ENCODE data around the gene SPTBN1.
A peak's percentile ranks its signal among the peaks of the same experiment; 100 is the strongest.

Gene SPTBN1

GRCh38 chr2:54617409-54617808, 161.3 kb downstream of the SPTBN1 start:
- no peak for DNase-seq

- DNase-seq, result no peak
Observed at GRCh38 chr2:54618646-54619565, 162.8 kb downstream of the SPTBN1 start.

GRCh38 chr2:54619660-54620231, 163.6 kb downstream of the SPTBN1 start:
- DNase-seq, result no peak

GRCh38 chr2:54620948-54621347, 164.8 kb downstream of the SPTBN1 start:
- no peak for DNase-seq

GRCh38 chr2:54624591-54625071, 168.5 kb downstream of the SPTBN1 start:
- no peak for DNase-seq

GRCh38 chr2:54626131-54626530, 170.0 kb downstream of the SPTBN1 start:
- no peak for DNase-seq

GRCh38 chr2:54626884-54627283, 170.8 kb downstream of the SPTBN1 start:
- DNase-seq, result no peak

- DNase-seq, result no peak
Observed at GRCh38 chr2:54627973-54628372, 171.8 kb downstream of the SPTBN1 start.

GRCh38 chr2:54628418-54628817, 172.3 kb downstream of the SPTBN1 start:
- DNase-seq, result no peak

- DNase-seq, result no peak
Observed at GRCh38 chr2:54628957-54629356, 172.8 kb downstream of the SPTBN1 start.

GRCh38 chr2:54629390-54629789, 173.3 kb downstream of the SPTBN1 start:
- no peak for DNase-seq

- DNase-seq, result peak; percentile 18
Observed at GRCh38 chr2:54629914-54630857, 174.1 kb downstream of the SPTBN1 start.

GRCh38 chr2:54630858-54631497, 174.9 kb downstream of the SPTBN1 start:
- DNase-seq, result no peak

GRCh38 chr2:54631755-54632154, 175.6 kb downstream of the SPTBN1 start:
- DNase-seq, result no peak

- DNase-seq, result no peak
Observed at GRCh38 chr2:54632733-54633692, 176.9 kb downstream of the SPTBN1 start.

GRCh38 chr2:54634021-54634420, 177.9 kb downstream of the SPTBN1 start:
- no peak for DNase-seq

GRCh38 chr2:54634564-54635511, 178.7 kb downstream of the SPTBN1 start:
- DNase-seq, result peak; percentile 17

- no peak for DNase-seq
Observed at GRCh38 chr2:54635554-54636152, 179.5 kb downstream of the SPTBN1 start.

GRCh38 chr2:54636415-54637139, 180.4 kb downstream of the SPTBN1 start:
- DNase-seq, result no peak
